Epithelial cell of esophagus (primary cell): ENCODE data around the gene RPS24.
A peak's percentile ranks its signal among the peaks of the same experiment; 100 is the strongest.

Experiments used
- DNase-seq: peaks from one replicate; pipeline ENCODE4 v3.0.0; 2010; ENCODE audit warnings: low read depth
- H3K4me3 ChIP-seq: 2 replicates; pipeline ENCODE4 v1.5.1; 2011; ENCODE audit warnings: mild to moderate bottlenecking, low read length, control low read depth
- CTCF ChIP-seq: IDR thresholded peaks from 2 replicates; pipeline ENCODE4 v1.5.1; 2011; ENCODE audit warnings: low read depth, mild to moderate bottlenecking, low read length, control low read depth, inconsistent platforms; ENCODE audit not compliant: insufficient read depth; ENCODE audit errors: missing control alignments

Gene RPS24

GRCh38 chr10:78047314-78047891, 13.7 kb downstream of the RPS24 start:
- TF ChIP-seq CTCF: peak; percentile 91
- H3K4me3 ChIP-seq: no peak overlapping the region
- peak; percentile 85 for DNase-seq

- no peak for DNase-seq
- TF ChIP-seq CTCF: no peak
- H3K4me3 ChIP-seq: no peak overlapping the region
Measured at GRCh38 chr10:78049851-78050250, 16.2 kb downstream of the RPS24 start.

- DNase-seq: peak; percentile 33
- no peak for TF ChIP-seq CTCF
- no peak overlapping the region for H3K4me3 ChIP-seq
Measured at GRCh38 chr10:78053211-78053868, 19.7 kb downstream of the RPS24 start.

- no peak for DNase-seq
- H3K4me3 ChIP-seq: no peak overlapping the region
- no peak for TF ChIP-seq CTCF
Measured at GRCh38 chr10:78058562-78058961, 24.9 kb downstream of the RPS24 start.

- TF ChIP-seq CTCF: no peak
- no peak for DNase-seq
Measured at GRCh38 chr10:78059906-78060702, 26.4 kb downstream of the RPS24 start.

GRCh38 chr10:78062296-78062695, 28.6 kb downstream of the RPS24 start:
- TF ChIP-seq CTCF: no peak
- no peak for DNase-seq
- no peak overlapping the region for H3K4me3 ChIP-seq

More at GRCh38 chr10:78059906-78060702, 26.4 kb downstream of the RPS24 start:
- no peak overlapping the region for H3K4me3 ChIP-seq
